ES-I3 (cell line): ENCODE measurements around the gene NOTCH1.

Experiments used
- H3K36me3 ChIP-seq: 2 replicates; pipeline ENCODE4 v1.6.1; 2013; ENCODE audit warnings: mild to moderate bottlenecking, low read length, control low read depth, moderate library complexity; ENCODE audit not compliant: insufficient read depth
- H3K4me1 ChIP-seq: 2 replicates; pipeline ENCODE4 v1.6.1; 2013; ENCODE audit warnings: mild to moderate bottlenecking, control low read depth, low read length; ENCODE audit not compliant: insufficient read depth
- H3K9ac ChIP-seq: 2 replicates; pipeline ENCODE4 v1.6.1; 2013; ENCODE audit warnings: low read depth, mild to moderate bottlenecking, low read length, moderate library complexity
- H3K9me3 ChIP-seq: 2 replicates; pipeline ENCODE4 v1.6.1; 2013; ENCODE audit warnings: mild to moderate bottlenecking, low read length, moderate library complexity; ENCODE audit not compliant: control insufficient read depth, insufficient read depth

Gene NOTCH1

DNA sequence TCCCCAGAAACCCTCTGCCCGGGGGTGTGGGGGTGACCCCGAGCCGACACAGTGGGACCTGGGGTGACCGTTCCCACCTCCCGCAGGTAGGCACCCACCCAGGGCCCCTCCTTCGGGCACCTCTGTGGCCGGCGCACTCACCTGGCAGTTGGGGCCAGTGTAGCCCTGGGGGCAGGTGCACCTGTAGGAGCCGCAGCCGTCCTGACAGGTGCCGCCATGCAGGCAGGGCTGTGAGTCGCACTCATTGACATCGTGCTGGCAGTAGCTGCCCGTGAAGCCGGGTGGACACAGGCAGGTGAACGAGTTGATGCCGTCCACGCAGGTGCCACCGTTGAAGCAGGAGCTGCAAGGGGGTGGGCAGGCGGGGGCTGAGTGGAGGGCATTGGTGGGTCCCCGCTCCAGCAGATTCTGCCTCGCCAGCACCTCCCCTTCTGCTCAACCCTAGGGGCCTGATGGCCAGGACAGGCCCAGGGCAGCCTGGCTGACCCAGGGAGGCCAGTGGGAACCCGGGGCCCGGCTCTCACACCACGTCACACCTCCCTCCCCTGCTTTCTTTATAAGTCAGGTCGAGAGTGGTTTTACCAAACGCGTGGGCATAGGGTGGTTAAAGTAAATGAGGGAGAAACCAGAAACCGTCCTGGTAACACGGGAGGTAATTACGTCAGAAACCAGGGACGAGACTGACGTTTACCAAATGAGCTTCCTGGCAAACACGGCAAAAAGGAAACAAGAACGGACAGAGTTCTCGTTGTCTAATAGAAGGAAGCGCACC is 36.9 kb downstream of the NOTCH1 start:
- Histone ChIP-seq H3K9me3 (no peaks in the 10 kb centered on the region), H3K36me3 (peaks cover 25% of the 10 kb centered on the region), H3K4me1 (no peaks in the 10 kb centered on the region), H3K9ac (no peak overlapping the region)

DNA sequence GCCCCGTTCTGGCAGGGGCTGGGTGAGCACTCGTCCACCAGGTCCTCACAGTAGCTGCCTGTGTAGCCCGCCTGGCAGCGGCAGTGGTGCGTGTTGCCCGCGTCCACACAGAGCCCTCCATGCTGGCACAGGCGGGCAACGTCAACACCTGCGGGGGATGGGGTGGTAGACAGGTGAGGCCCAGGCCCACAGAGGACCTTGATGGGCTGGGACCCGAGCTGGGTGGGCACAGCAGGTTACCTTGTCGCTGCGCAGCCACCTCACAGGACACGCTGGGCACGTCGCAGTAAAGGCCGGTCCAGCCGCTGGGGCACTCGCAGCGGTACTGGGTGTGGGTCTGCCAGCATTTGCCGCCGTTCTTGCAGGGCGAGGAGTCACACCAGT is 37.9 kb downstream of the NOTCH1 start:
- Histone ChIP-seq H3K36me3 (peaks cover 25% of the 10 kb centered on the region), H3K9me3 (no peaks in the 10 kb centered on the region), H3K4me1 (no peaks in the 10 kb centered on the region), H3K9ac (no peak overlapping the region)

DNA sequence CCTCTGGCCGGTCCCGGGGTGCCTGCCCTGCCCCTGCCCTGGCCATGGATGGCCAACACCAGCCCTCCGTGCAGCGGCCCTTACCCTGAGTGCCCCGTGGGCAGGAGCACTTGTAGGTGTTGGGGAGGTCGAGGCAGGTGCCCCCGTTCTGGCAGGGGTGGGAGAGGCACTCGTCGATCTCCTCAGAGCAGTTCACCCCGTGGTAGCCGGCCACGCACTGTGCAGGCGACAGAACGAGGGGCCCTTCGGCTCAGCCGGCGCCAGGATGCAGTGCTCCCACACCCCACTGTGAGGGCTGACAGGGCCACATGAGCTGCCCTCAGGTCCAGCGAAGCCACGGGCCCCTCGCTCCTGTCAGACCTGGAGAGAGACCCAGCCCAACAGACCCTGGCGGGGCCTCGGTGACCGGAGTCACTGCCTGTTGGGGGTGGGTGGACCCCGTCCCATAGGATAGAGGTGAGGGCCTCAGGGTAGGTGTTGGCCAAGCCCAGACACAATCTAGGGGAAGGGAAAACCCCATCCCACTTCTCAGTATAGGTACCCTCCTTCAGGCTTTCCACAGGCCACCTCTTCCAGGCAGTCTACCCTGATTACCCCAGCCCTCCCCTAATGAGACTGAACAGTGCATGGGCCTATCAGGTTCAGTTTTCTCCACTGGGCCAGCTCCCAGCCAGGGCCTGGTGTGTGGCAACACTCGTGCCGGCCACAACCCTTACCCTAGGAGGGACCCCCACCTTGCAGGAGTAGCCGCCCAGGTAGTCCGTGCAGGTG is 38.4 kb downstream of the NOTCH1 start:
- no peak overlapping the region for H3K9ac ChIP-seq
- H3K36me3 ChIP-seq = peaks cover 25% of the 10 kb centered on the region
- H3K9me3 ChIP-seq = no peaks in the 10 kb centered on the region
- no peaks in the 10 kb centered on the region for H3K4me1 ChIP-seq

DNA sequence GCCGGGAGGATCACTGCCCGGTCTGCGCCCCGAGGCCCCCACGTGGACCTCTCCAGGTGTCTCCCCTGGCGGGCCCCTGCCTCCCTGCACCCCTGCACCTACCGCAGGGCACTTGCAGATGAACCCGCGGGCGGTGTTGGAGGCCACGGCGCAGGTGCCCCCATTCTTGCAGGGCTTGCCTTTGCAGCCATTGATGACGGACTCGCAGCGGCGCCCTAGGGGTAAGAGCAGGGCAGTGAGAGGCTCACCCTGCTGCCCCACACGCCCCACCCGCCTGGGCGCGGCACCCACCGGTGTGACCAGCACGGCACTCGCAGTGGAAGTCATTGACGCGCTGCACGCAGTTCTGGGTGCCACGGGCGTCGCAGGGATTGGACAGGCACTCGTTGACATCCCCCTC is 39.4 kb downstream of the NOTCH1 start:
- no peaks in the 10 kb centered on the region for H3K9me3 ChIP-seq
- H3K9ac ChIP-seq = no peak overlapping the region
- no peaks in the 10 kb centered on the region for H3K4me1 ChIP-seq
- H3K36me3 ChIP-seq = peaks cover 25% of the 10 kb centered on the region

DNA sequence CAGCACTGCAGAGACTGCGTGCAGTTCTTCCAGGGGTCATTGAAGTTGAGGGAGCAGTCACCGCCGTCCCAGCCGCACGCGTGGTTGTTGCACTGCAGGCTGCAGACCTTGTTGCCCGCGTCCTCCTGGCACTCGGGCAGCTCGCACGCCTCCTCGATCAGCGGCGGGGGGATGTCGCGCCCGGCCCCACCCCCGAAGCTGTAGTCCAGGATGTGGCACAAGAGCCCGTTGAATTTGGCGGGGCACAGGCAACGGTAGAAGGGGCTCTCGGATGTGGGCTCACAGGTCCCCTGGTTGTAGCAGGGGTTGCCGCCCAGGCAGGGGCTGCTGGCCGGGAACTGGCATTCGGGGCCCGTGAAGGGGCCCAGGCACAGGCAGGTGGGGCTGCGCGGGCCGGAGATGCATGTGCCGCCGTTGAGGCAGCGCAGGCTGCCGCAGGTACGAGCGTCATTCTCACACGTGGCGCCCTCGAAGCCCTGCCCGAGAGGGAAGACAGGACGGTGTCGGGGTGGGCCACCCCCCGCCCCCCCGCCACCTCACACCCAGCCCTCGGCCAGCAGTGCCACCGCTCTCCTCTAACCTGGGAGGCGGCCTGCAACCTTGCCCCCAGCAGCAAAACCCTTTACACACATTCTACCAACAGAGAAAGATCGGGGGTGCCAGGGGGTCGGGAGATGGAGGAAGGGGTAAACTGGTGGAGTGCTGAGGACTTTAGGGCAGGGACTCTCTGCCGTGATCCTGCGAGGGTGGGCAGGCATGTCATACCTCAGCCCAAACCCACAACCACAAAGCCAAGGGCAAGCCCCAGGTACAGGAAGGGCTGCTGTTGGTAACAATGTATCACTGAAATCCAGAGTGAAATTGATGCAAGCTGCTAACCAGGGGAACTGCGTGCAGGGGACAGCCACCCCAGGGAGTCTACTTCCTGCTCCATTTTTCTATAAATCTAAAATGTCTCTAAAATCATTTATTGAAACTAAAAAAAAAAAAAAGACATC is 40.1 kb downstream of the NOTCH1 start:
- Histone ChIP-seq H3K36me3 (peaks cover 19% of the 10 kb centered on the region), H3K9me3 (no peaks in the 10 kb centered on the region), H3K9ac (no peak overlapping the region), H3K4me1 (no peaks in the 10 kb centered on the region)

DNA sequence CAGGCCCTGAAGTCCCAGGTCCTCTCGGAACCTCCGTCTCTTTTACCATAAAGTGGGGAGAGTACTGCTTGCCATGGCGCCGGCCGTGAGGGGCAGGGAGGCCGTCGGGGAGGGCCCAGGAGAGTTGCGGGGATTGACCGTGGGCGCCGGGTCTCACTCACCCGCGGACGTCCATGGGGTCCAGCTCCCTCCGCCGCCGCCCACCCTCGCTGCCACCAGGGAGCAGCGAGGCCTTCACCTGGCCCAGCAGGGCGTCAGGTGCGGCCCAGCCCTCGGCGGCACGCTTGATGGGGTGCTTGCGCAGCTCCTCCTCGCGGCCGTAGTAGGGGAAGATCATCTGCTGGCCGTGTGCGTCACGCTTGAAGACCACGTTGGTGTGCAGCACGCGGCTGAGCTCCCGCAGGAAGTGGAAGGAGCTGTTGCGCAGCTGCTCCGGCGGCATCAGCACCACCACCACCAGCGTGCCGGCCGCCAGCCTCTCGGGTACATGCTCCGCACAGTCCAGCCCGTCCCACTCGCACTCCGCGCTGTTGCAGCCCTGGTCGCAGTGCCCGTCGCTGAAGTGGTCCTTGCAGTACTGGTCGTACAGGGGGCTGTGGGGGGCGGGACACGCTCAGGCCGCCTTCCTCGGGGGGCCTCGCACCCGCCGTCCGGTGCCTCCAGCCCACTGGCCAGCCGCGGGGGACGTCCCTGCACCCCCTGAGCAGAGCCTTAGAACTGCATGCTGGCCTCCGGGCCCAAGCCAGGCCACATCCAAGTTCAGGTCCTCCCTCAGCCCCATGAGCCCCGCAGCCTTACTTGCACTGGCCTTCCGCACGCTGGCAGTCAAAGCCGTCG is 41.1 kb downstream of the NOTCH1 start:
- Histone ChIP-seq H3K36me3 (peaks cover 19% of the 10 kb centered on the region), H3K4me1 (no peaks in the 10 kb centered on the region), H3K9me3 (no peaks in the 10 kb centered on the region), H3K9ac (no peak overlapping the region)

DNA sequence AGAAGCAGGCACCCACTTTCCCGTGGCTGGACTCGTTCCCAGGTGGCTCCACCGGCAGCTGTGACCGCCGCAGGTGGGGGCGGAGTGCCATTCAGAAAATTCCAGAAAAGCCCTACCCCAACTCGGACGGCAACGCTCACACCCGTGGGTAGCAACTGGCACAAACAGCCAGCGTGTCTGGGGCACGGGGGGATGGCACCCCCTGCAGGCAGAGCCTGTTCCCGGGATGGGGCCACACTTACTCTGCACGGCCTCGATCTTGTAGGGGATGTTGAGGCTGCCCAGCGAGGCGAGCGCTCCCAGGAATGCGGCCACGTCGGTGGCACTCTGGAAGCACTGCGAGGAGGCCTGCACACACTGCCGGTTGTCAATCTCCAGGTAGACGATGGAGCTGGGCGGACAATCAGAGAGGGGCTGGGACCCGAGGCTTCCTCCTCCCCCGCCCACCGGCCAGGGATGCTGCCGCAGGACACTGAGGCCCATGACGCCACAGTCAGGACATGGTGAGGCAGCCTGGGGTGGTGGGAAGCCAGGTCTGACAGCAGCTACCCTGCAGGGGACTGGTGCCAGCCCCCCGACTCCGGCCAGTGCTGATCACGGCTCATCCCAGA is 42.8 kb downstream of the NOTCH1 start:
- H3K9ac ChIP-seq = no peak overlapping the region
- H3K4me1 ChIP-seq = no peaks in the 10 kb centered on the region
- no peaks in the 10 kb centered on the region for H3K9me3 ChIP-seq
- peaks cover 19% of the 10 kb centered on the region for H3K36me3 ChIP-seq

DNA sequence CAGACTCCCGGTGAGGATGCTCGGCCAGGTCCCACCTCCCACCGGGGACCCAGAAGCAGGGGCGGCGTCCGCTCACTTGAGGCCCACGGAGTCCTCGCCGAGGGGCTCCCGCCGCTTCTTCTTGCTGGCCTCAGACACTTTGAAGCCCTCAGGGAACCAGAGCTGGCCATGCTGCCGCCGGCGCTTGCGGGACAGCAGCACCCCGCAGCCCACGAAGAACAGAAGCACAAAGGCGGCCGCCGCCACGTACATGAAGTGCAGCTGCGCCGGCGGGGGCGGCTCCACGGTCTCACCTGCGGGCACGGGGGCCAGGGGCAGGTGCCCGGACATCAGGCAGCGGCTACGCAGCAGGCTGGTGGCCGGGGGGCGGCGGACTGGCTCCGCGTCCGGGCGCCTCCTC is 43.7 kb downstream of the NOTCH1 start:
- Histone ChIP-seq H3K4me1 (no peaks in the 10 kb centered on the region), H3K9ac (no peak overlapping the region), H3K9me3 (no peaks in the 10 kb centered on the region), H3K36me3 (peaks cover 19% of the 10 kb centered on the region)

DNA sequence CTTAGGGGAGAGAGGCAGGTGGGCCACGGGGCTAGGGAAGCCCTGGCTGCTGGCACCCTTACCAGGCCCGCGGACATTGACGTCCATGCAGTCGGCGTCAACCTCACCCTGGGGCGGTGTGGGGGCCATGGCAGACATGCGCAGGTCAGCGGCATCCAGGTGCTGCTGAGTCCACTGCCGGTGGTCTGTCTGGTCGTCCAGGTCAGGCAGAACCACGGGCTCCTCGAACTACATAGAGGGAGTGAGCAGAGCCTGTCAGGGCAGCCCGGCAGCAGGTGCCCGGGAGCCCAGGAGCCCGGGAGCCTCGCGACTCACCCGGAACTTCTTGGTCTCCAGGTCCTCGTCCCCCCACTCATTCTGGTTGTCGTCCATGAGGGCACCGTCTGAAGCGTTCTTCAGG is 44.2 kb downstream of the NOTCH1 start:
- Histone ChIP-seq H3K9ac (no peak overlapping the region), H3K36me3 (peaks cover 19% of the 10 kb centered on the region), H3K4me1 (no peaks in the 10 kb centered on the region), H3K9me3 (no peaks in the 10 kb centered on the region)

DNA sequence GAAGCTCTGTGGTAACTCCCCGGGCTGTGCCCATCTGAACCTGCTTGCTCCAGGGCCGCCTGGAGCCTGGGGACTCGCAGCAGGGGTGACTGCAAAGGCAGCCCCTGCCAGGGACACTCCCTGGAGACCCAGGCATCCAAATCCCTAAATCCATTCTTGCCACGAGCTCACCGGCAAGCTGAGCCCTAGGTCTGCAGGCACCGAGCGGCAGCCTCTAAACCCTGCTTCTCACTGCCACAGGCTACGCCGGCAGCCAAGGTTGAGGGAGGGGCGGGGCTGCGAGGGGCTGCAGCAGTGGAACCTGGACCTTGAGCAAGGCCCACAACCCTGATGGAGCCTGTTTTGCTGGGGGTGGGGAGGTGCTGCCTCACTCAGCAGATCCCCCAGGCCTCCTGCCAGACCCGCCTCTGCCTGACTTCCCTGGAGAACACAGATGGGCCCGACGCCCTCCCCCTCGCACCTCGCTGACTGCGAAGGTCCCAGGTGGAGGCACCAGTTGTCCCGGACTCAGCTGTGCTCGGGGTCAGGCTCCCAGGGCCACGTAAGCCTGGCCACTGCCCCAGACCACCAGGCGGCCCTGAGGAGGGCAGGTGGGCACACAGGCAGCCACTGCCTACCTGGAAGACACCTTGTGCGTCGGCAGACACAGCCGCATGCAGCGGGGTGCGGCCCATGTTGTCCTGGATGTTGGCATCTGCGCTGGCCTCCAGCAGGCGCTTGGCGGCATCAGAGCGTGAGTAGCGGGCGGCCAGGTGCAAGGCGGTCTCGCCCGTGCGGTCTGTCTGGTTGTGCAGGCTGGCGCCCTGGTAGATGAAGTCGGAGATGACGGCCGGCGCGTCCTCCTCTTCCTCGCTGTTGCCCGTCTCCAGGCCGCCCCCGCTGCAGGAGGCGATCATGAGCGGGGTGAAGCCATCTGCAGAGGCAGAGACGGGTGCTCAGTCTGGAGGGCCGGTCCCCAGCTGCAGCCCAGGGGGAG is 45.6 kb downstream of the NOTCH1 start:
- Histone ChIP-seq H3K9ac (no peak overlapping the region), H3K4me1 (no peaks in the 10 kb centered on the region), H3K9me3 (no peaks in the 10 kb centered on the region), H3K36me3 (peaks cover 19% of the 10 kb centered on the region)

DNA sequence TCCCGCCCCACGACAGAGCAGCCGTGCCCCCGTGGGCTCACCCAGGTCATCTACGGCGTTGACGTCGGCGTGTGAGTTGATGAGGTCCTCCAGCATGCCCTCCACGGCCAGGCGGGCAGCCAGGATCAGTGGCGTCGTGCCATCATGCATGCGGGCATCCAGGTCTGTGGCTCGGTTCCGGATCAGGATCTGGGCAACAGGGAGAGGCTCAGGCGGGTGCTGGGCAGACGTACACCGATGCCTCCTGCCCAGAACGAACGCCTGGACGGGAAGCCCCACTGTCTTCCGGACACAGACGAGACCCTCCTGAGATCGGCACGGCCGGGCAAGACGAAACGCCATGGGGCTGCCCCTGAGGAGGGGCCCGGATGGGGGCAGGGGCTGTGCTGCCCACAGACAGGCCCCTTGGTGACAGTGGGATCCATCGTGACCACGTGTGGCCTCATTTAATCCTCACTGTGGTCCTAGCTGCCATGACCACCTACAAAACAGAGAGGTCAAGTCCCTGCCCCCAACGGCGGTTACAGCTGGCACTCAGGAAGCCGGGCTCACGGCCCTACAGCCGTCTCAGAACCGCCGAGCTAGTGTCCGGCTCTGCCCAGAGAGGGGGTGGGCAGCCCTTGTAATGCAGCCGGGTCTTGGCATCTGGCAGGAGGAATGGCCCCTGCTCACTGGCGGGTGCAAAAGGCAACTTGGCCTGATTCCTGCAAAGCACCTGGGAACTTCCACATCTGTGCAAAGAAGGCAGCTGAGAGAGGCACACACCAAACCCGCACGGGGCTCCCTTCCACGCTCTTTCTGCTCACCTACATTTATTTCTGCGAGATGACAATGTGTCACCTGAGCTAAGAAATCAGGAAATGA is 46.5 kb downstream of the NOTCH1 start:
- H3K4me1 ChIP-seq = no peaks in the 10 kb centered on the region
- H3K9me3 ChIP-seq = no peaks in the 10 kb centered on the region
- peaks cover 14% of the 10 kb centered on the region for H3K36me3 ChIP-seq
- H3K9ac ChIP-seq = no peak overlapping the region
